Activated T-cell treated with anti-CD3 and anti-CD28 coated beads for 24 hours (primary cell): ENCODE data around the gene SLC25A21.
"Not testable (repeated sequence)": the region's sequence is repeated elsewhere in the genome, so short reads cannot be mapped to it uniquely, and the experiment has no call there.

Experiments used
- DNase-seq: peaks from one replicate; pipeline ENCODE4 v3.0.0-alpha.2; 2020; ENCODE audit warnings: low read depth

The SLC25A21 gene

GRCh38 chr14:36941783-36942521 lies 230.5 kb downstream of the SLC25A21 start:
- DNase-seq = peak; percentile 14

DNA sequence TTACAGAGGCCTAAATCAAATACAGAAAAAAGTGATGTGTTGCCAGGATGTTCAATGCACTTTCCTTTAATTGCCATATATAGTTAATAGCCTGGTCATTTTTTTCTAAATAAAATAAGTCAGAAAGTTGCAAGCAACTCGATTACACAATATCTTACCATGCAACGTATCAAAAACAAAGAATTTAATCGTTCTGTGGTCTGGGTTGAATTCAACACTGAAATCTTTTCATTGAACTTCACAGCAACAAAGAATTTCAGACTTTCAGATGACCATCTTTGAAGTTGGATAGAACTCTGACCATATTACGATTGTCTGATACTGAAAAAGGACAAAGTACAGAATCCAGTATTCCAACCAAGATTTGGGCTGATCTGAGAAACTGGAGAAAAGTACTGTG lies 231.9 kb downstream of the SLC25A21 start:
- DNase-seq = no peak

DNA sequence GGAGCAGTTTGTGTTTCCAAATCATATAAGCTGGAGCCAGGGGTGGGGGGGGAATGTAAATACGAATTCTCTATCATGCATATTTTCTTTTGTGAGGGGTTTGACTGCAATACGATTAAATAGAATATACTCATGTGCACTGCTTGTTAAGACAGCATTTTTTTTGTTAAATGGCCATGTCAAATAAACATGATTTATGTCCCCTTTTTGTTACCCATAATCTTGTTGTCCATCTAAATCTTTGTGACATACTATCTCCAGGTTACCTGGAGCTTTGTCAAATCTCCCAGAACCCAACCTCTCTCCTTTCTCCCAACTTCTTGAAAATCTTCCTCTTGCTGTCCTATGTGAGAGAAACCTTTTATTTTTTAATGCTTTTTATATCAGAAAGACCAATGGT lies 233.1 kb downstream of the SLC25A21 start:
- DNase-seq = no peak

DNA sequence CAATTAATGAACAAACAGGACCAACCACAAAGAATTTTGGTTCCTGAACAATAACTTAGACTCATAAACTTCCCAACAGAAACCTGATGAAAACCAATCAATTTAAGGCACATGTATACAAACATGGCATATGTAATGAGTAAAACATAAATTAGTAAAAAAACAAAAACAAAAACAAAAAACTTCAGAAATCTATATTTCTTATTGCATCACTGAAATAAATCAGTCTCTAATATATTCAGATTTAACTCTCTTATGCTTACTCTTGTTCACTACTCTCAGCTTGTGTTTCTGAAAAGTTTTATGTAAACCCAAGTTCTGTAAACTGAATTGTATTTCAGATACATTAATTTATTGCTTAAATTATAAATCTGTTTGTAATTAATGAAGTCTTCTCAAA lies 233.7 kb downstream of the SLC25A21 start:
- DNase-seq = no peak

DNA sequence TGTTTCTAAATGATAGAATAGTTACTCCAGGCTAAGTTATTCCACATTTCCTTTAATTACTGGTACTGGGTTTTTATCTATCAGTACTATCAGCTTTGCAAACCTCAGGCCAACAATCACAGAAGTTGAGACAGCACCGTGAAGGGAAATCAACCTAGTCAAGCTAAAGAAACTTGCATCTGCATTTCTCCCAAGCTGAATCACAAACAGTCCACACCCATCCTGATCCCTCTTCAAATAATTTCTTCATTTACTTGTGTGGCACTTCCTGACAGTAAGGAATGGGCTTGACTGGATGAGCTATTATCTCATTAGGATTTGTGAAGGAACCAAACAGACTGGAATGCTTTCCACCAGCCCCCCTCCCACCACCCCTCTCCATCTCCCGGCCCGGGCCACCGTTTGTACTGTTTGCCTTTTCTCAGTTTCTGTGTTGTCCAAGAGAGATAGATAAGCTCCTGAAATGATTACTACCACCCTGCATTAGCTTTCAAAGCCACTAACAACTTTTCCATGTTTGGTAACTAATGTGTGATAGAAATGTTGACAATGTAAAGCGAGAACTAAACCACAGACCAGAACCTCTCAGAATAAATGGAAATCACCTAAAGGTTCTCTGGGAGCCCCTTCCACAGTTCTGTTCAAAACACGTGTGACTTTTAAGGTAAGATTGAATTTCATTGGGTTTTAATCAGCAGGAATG lies 236.3 kb downstream of the SLC25A21 start:
- DNase-seq = no peak

- DNase-seq = no peak
These were observed 238.1 kb downstream of the SLC25A21 start for GRCh38 chr14:36934304-36934703.

DNA sequence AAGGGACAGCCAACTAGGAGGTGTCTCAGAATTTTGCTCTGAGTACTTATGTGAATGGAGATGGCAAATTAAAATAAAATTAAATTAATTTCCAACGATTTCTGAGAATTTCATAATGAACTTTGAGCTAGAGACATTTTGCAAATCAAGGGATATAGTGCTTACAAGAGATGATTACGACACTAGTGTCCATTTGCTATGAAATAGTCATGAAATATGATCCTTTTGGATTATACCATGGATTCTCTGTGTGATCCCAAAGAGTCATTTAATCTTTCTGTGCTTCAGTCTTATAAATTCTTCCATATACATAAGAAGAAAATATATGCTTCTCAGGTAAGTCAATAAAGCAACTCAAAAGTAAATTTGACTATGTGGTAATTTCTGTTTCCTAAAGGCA lies 240.6 kb downstream of the SLC25A21 start:
- DNase-seq = no peak

- DNase-seq = no peak
These were observed 244.0 kb downstream of the SLC25A21 start for GRCh38 chr14:36928432-36928831.

DNA sequence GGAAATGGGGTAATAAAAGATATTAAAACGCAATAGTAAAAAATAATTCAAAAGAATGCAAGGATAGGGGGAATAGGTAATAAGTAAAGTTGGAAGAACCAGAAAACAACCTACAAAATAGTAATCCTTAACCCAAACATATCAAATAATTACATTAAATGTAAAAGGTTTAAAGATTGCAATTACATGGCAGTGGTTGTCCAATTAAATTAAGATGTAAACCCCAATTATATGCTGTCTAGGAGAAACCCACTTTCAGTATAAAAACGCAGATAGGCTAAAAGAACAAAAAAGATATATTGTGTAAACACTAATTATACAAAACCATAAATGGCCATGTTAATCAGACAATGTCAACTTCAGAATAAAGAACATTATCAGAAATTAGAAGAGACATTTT lies 247.3 kb downstream of the SLC25A21 start:
- no peak for DNase-seq

DNA sequence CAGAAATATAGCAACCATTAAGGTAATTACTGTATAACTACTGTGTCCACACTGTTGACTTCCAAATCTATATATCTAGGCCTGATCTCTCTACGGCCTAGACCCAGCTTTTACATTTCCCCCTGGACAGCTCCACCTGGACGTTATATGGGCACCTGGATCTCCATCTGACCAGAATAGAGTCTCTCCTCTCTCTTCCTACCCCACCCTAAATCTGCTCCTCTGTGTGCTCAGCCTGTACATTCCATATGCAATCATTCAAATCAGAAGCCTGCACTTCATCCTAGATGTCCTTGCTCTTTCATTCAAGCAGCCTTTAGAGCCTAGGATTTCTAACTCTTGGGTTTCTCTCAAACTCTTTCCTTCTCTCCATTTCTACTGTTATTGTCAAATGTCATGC lies 255.7 kb downstream of the SLC25A21 start:
- DNase-seq = no peak

DNA sequence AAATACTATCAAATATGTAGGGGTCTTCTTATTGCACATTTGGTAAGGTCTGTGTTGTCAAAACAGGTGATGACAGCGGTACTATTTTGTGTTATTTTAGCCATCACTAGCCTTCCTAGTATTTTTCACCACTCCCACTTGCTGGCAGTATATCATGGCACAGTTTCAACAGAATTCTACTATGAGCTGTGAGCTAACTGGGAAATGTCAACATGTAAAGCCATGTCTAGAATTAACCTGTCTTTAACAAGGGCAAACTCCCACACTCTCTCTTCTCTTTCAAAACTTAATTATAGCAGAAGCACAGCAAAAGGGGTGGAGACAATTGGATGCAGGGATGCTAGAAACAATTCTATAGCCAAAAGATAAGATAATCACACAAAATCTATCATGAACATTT lies 257.3 kb downstream of the SLC25A21 start:
- DNase-seq = no peak

- no peak for DNase-seq
These were observed 261.8 kb downstream of the SLC25A21 start for GRCh38 chr14:36910578-36910977.

GRCh38 chr14:36905272-36905888 lies 267.0 kb downstream of the SLC25A21 start:
- DNase-seq = no peak

- DNase-seq = no peak
These were observed 270.5 kb downstream of the SLC25A21 start for GRCh38 chr14:36901861-36902260.

DNA sequence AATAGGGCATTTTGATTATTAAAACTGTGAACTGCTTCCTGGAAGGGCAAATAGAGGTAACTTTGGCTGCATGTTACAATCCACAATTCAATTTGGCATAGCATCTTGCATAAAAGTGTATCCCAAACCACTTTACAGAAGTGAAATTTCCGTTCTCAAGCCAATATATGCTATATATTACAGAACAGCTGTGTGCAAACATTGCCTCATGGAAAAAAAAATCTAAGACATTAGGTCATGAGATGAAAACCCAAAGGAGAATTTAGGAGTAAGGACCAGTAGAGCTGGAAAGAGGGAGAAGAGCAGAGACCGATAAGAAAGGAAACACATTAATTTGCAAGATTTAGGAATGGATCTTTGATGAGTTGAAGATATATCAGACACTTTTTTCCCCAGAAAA lies 271.6 kb downstream of the SLC25A21 start:
- DNase-seq = no peak

DNA sequence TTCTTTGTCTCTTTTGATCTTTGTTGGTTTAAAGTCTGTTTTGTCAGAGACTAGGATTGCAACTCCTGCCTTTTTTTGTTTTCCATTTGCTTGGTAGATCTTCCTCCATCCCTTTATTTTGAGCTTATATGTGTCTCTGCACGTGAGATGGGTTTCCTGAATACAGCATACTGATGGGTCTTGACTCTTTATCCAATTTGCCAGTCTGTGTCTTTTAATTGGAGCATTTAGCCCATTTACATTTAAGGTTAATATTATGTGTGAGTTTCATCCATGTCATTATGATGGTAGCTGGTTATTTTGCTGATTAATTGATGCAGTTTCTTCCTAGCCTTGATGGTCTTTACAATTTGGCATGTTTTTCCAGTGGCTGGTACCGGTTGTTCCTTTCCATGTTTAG lies 276.1 kb downstream of the SLC25A21 start:
- DNase-seq = not testable (repeated sequence)

DNA sequence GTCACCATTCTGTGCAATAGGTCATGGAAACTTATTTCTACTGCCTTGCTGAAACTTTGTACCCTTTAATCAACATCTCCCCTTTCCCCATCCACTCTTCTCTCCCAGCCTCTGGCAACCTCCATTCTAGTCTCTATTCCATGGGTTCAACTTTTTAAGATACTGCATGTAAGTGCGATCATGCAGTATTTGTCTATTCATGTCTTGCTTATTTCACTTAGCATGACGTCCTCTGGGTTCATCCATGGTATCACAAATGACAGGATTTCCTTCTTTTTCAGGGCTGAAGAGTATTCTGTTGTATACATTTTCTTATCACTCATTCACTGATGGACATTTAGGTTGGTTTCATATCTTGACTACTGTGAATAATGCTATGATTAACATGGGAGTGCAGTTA lies 288.4 kb downstream of the SLC25A21 start:
- no peak for DNase-seq

- DNase-seq = no peak
These were observed 292.1 kb downstream of the SLC25A21 start for GRCh38 chr14:36880276-36880675.

DNA sequence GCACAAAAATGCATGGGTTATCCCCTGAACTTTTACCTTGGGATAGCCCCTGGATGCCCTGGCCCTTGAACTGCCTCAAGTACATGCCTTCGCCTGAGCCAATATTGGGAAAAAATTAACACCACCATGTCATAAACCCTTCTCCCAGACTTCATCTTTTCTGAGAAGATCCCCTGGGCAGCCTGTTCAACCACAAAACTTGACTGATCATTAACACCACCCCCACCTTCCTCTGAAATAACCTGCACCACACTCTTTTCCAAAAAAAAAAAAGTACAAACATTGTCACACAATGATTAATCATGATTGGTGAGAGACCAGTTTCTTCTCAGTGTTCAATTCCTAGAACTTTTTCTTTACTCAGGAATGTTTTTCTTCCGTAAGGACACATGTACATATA lies 292.8 kb downstream of the SLC25A21 start:
- DNase-seq = no peak

GRCh38 chr14:36874396-36875138 lies 297.8 kb downstream of the SLC25A21 start:
- no peak for DNase-seq

DNA sequence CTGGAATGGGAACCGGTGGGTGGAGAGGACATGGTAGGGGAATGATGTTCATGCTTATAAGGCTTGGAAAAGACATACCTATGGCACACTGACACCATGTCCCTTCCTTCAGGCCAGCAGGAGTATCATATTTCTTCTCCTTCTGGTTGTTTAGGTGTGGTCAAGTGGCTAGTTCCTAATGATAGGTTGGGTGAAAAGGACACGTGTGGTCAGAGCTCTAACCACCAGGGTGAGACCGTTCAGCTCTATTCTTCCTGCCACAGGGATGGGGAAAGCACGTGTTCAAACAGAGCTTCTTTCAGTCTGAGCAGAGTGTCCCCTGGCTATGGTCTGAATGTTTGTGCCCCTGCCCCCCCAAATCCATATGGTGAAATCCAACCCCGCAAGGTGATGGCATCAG lies 301.6 kb downstream of the SLC25A21 start:
- DNase-seq = no peak

DNA sequence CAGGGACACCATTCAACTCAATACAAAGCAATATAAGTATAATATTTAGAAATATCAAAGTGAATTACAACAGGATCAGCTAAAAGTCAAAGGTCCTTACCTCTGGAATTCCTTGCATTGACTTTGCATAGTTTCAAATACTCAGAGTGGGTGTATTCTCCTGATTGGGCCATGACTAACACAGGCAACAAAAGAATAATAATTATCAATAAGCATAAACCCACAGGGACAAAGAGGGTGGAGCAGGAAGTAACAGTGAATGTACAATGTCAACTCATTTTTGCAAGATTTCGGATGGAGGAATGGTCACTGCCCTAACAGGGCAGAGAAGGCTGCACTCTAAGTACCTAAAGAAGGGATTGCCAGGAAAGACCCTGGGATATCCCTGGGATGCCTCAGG lies 303.3 kb downstream of the SLC25A21 start:
- DNase-seq = no peak

GRCh38 chr14:36866867-36867266 lies 305.5 kb downstream of the SLC25A21 start:
- no peak for DNase-seq
